Transverse colon (tissue), 4 donors: ENCODE results near the gene COBLL1.

ENCODE experiments used
- CTCF ChIP-seq, 5 experiments: fragments of 200-600 bp in 3 of 5; fragments of 450-650 bp in 2 of 5; sonication (generic) in 3 of 5; IDR thresholded peaks; 1 replicate in 2 of 5; 2 replicates in 3 of 5; pipeline ENCODE4 v1.5.1; 2016 to 2017; ENCODE audit warnings: antibody characterized with exemption in 5 of 5, inconsistent platforms in 3 of 5, mild to moderate bottlenecking in 2 of 5, moderate library complexity in 1 of 5
- POLR2A ChIP-seq: fragments of 450-650 bp; IDR thresholded peaks from one replicate; pipeline ENCODE4 v1.6.1; 2016; ENCODE audit warnings: antibody characterized with exemption, mild to moderate bottlenecking, moderate library complexity
- POLR2AphosphoS5 ChIP-seq, 3 donors: sonication (generic); formaldehyde crosslinking; IDR thresholded peaks; one replicate each; pipeline ENCODE4 v1.6.1; 2016; ENCODE audit warnings: antibody characterized with exemption in 3 of 3

GRCh38 chr2:164694275-164694695 lies 147.3 kb downstream of the COBLL1 start:
- TF ChIP-seq CTCF (IDR thresholded peaks at IDR 0.05) (no peak), POLR2AphosphoS5 (IDR thresholded peaks at IDR 0.05) (no peak), POLR2A (no peak)
